ENCODE measurements around the gene MCU. TPM values are rescaled to one million over a fixed set of nuclear protein-coding genes. Genes with fewer than 3 reads are reported as not detected.

The MCU gene
- total and polyA plus RNA-seq, 10 of the 15 experiments (the other 5 are each of a cell fraction or from before 2014, with no cell fraction given), result 5.1 to 49.1 (median 17.9) TPM

DNA sequence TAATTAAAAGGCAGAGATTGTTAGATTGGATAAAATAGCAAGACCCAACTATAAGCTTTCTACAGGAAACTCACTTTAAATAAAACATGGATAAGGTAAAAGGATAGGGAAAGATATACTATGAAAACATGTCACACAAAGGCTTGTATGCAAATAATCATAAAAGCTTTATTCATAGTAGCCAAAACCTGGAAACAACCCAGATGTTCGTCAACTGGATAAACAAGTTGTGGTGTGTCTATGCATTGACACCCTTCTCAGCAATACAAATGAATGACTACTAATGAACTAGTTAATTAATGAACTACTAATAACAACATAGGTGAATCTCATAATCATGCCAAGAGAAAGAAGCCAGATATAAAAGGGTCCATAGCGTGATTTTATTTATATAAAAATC lies 163.8 kb downstream of the MCU start:
- Histone ChIP-seq H3K36me3 (ENCODE audit: control insufficient read depth in 2 of 2, insufficient read depth in 2 of 2, low read length in 1 of 2) (no peaks in the 10 kb centered on the region), H3K4me1 (ENCODE audit: control insufficient read depth, insufficient read depth, low read length) (no peaks in the 10 kb centered on the region), H3K9ac (ENCODE audit: control insufficient read depth, insufficient read depth, low read length) (no peak overlapping the region), H3K9me3 (replicated peaks; ENCODE audit: control insufficient read depth, insufficient read depth, low read length) (no peaks in the 10 kb centered on the region; the same call in 2 of the 3 replicates), H2AFZ (ENCODE audit: control insufficient read depth, low read depth, low read length) (no peak overlapping the region), H3K4me3 (no peak overlapping the region), H3K4me2 (ENCODE audit: control insufficient read depth, insufficient read depth) (no peak overlapping the region), H3K79me2 (ENCODE audit: control insufficient read depth, insufficient read depth, low read length) (no peaks in the 10 kb centered on the region), H3K27me3 (replicated peaks in 1 of 2; ENCODE audit: control insufficient read depth in 2 of 2, insufficient read depth in 2 of 2, low read length in 1 of 2) (no peaks in the 10 kb centered on the region), H4K20me1 (ENCODE audit: control insufficient read depth, insufficient read depth) (no peaks in the 10 kb centered on the region), H3K27ac (ENCODE audit: control insufficient read depth, insufficient read depth) (no peak overlapping the region)
- no TSS peak for BruUV-seq (replicated peaks)
- ChIA-PET RAD21 (ENCODE audit: unreplicated experiment) (no interaction called here), POLR2A (interaction anchor here (0.6 to 1.8 kb wide), 2 partner anchors 11 to 392 kb away, joined by 3 to 4 read pairs; no protein-coding TSS in a partner anchor), SMC1A (ENCODE audit: uncharacterized antibody, unreplicated experiment) (no interaction called here), CTCF (interaction anchor here (0.7 to 1.6 kb wide), 2 partner anchors 13 to 411 kb away, joined by 3 to 4 read pairs; no protein-coding TSS in a partner anchor)
- no peak for DNase-seq (ENCODE audit: low read depth, low spot score)
- WGBS (ENCODE audit: insufficient coverage, insufficient replicate concordance, low lambda C conversion rate, missing lambda C conversion rate), result 96% methylated on average over 2 of the region's 2 CpGs
- TF ChIP-seq, protein P1, sequence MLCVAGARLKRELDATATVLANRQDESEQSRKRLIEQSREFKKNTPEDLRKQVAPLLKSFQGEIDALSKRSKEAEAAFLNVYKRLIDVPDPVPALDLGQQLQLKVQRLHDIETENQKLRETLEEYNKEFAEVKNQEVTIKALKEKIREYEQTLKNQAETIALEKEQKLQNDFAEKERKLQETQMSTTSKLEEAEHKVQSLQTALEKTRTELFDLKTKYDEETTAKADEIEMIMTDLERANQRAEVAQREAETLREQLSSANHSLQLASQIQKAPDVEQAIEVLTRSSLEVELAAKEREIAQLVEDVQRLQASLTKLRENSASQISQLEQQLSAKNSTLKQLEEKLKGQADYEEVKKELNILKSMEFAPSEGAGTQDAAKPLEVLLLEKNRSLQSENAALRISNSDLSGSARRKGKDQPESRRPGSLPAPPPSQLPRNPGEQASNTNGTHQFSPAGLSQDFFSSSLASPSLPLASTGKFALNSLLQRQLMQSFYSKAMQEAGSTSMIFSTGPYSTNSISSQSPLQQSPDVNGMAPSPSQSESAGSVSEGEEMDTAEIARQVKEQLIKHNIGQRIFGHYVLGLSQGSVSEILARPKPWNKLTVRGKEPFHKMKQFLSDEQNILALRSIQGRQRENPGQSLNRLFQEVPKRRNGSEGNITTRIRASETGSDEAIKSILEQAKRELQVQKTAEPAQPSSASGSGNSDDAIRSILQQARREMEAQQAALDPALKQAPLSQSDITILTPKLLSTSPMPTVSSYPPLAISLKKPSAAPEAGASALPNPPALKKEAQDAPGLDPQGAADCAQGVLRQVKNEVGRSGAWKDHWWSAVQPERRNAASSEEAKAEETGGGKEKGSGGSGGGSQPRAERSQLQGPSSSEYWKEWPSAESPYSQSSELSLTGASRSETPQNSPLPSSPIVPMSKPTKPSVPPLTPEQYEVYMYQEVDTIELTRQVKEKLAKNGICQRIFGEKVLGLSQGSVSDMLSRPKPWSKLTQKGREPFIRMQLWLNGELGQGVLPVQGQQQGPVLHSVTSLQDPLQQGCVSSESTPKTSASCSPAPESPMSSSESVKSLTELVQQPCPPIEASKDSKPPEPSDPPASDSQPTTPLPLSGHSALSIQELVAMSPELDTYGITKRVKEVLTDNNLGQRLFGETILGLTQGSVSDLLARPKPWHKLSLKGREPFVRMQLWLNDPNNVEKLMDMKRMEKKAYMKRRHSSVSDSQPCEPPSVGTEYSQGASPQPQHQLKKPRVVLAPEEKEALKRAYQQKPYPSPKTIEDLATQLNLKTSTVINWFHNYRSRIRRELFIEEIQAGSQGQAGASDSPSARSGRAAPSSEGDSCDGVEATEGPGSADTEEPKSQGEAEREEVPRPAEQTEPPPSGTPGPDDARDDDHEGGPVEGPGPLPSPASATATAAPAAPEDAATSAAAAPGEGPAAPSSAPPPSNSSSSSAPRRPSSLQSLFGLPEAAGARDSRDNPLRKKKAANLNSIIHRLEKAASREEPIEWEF (IDR thresholded peaks at IDR 0.05; ENCODE audit: insufficient replicate concordance, low read depth, low read length), result no peak
- TF ChIP-seq SRF (IDR thresholded peaks at IDR 0.05; ENCODE audit: low read depth in 2 of 2, low read length in 2 of 2), result no peak
- no peak for TF ChIP-seq BHLHE40 (IDR thresholded peaks at IDR 0.05; ENCODE audit: borderline replicate concordance in 1 of 2, low read depth in 2 of 2, low read length in 1 of 2)
- TF ChIP-seq, protein P2, sequence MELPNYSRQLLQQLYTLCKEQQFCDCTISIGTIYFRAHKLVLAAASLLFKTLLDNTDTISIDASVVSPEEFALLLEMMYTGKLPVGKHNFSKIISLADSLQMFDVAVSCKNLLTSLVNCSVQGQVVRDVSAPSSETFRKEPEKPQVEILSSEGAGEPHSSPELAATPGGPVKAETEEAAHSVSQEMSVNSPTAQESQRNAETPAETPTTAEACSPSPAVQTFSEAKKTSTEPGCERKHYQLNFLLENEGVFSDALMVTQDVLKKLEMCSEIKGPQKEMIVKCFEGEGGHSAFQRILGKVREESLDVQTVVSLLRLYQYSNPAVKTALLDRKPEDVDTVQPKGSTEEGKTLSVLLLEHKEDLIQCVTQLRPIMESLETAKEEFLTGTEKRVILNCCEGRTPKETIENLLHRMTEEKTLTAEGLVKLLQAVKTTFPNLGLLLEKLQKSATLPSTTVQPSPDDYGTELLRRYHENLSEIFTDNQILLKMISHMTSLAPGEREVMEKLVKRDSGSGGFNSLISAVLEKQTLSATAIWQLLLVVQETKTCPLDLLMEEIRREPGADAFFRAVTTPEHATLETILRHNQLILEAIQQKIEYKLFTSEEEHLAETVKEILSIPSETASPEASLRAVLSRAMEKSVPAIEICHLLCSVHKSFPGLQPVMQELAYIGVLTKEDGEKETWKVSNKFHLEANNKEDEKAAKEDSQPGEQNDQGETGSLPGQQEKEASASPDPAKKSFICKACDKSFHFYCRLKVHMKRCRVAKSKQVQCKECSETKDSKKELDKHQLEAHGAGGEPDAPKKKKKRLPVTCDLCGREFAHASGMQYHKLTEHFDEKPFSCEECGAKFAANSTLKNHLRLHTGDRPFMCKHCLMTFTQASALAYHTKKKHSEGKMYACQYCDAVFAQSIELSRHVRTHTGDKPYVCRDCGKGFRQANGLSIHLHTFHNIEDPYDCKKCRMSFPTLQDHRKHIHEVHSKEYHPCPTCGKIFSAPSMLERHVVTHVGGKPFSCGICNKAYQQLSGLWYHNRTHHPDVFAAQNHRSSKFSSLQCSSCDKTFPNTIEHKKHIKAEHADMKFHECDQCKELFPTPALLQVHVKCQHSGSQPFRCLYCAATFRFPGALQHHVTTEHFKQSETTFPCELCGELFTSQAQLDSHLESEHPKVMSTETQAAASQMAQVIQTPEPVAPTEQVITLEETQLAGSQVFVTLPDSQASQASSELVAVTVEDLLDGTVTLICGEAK (IDR thresholded peaks at IDR 0.05; ENCODE audit: borderline replicate concordance), result no peak
- no peak for TF ChIP-seq TCF7 (IDR thresholded peaks at IDR 0.05; ENCODE audit: borderline replicate concordance)
- no peak for TF ChIP-seq IKZF2 (IDR thresholded peaks at IDR 0.05)
- TF ChIP-seq, protein P3, sequence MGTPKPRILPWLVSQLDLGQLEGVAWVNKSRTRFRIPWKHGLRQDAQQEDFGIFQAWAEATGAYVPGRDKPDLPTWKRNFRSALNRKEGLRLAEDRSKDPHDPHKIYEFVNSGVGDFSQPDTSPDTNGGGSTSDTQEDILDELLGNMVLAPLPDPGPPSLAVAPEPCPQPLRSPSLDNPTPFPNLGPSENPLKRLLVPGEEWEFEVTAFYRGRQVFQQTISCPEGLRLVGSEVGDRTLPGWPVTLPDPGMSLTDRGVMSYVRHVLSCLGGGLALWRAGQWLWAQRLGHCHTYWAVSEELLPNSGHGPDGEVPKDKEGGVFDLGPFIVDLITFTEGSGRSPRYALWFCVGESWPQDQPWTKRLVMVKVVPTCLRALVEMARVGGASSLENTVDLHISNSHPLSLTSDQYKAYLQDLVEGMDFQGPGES (IDR thresholded peaks at IDR 0.05), result no peak
- TF ChIP-seq IKZF1 (conservative IDR thresholded peaks at IDR 0.05), result no peak
- TF ChIP-seq, protein P4, sequence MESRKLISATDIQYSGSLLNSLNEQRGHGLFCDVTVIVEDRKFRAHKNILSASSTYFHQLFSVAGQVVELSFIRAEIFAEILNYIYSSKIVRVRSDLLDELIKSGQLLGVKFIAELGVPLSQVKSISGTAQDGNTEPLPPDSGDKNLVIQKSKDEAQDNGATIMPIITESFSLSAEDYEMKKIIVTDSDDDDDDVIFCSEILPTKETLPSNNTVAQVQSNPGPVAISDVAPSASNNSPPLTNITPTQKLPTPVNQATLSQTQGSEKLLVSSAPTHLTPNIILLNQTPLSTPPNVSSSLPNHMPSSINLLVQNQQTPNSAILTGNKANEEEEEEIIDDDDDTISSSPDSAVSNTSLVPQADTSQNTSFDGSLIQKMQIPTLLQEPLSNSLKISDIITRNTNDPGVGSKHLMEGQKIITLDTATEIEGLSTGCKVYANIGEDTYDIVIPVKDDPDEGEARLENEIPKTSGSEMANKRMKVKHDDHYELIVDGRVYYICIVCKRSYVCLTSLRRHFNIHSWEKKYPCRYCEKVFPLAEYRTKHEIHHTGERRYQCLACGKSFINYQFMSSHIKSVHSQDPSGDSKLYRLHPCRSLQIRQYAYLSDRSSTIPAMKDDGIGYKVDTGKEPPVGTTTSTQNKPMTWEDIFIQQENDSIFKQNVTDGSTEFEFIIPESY (IDR thresholded peaks at IDR 0.05), result no peak
- no peak for TF ChIP-seq IRF4 (IDR thresholded peaks at IDR 0.05; ENCODE audit: low read depth, low read length)
- ATAC-seq, result no peak
- no peak for FAIRE-seq
- in situ Hi-C loops (cut with MboI), result no loop called here
- intact Hi-C loops (cut with micrococcal nuclease; ENCODE audit: unreplicated experiment), result no loop called here

Measured in GM12878 (cell line).